ENCODE results near the gene ASTL. TPM values are rescaled to one million over a fixed set of nuclear protein-coding genes. Genes with fewer than 3 reads are reported as not detected.
A peak's percentile ranks its signal among the peaks of the same experiment; 100 is the strongest.

Gene ASTL
- total and polyA plus RNA-seq, 2 donors (not counting 3 experiments of a cell fraction or from before 2014, with no cell fraction given) = not detected

DNA sequence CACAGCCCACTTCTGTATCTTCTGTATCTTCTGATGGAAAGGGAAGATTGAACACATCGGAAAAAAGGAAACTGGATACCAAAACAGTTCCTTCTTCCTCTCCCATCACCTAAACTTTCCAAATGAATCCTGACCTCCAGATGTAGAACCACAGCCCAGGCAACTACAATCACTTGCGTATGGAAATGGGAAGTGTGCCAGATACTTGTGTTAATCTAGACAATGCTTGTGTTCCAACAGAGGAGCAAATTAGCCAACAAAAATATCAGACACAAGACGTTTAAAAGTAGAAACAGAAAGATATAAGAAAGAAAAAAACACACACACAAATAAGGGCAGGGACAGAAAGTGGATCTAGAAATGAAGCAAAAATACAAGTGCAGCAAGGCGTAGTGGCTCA lies 38.4 kb upstream of the ASTL start:
- intact Hi-C loops (cut with micrococcal nuclease) (no loop called here), dilution Hi-C loops (cut with MboI; ENCODE audit: extremely low pct_ligation_motif_present, low sequenced_read_pairs) (no loop called here)
- peak; percentile 24 for DNase-seq (ENCODE audit: low read depth, low spot score)
- no peaks in the 10 kb centered on the region for H3K4me1 ChIP-seq (ENCODE audit: control insufficient read depth, extremely low read depth, insufficient read depth, low read length)
- H3K27ac ChIP-seq (ENCODE audit: insufficient read depth, low read depth, low read length) = no peak overlapping the region
- CTCF ChIA-PET = interaction anchor here (3.0 to 3.4 kb wide), 2 partner anchors 37 to 184 kb away, joined by 54 to 208 read pairs; partner anchors contain the start of gene ASTL
- no peaks in the 10 kb centered on the region for H3K9me1 ChIP-seq (replicated peaks; ENCODE audit: control insufficient read depth, extremely low read depth, insufficient read depth, low read length)
- H3K4me2 ChIP-seq (ENCODE audit: insufficient read depth, low read length) = no peak overlapping the region
- H4K20me1 ChIP-seq (replicated peaks; ENCODE audit: control insufficient read depth, extremely low read depth, insufficient read depth, low read length) = no peaks in the 10 kb centered on the region
- H3K9ac ChIP-seq (replicated peaks; ENCODE audit: extremely low read depth, insufficient read depth, low read length) = no peak overlapping the region
- TF ChIP-seq FOS (IDR thresholded peaks at IDR 0.05; ENCODE audit: borderline replicate concordance, insufficient read depth, low read length) (no peak), MYC (IDR thresholded peaks at IDR 0.05; ENCODE audit: low read depth, low read length) (no peak), POLR2A (IDR thresholded peaks at IDR 0.05; ENCODE audit: low read depth, low read length) (no peak), GATA2 (IDR thresholded peaks at IDR 0.05; ENCODE audit: insufficient read depth, insufficient read length, low read depth, low read length) (no peak), EZH2 (IDR thresholded peaks at IDR 0.05; ENCODE audit: borderline replicate concordance, low read depth, low read length, severe bottlenecking) (no peak), POLR2AphosphoS5 (IDR thresholded peaks at IDR 0.05; ENCODE audit: insufficient read depth, low read depth, low read length) (no peak), JUN (IDR thresholded peaks at IDR 0.05; ENCODE audit: borderline replicate concordance, insufficient read depth, insufficient read length, low read depth) (no peak)
- TF ChIP-seq, protein P1, sequence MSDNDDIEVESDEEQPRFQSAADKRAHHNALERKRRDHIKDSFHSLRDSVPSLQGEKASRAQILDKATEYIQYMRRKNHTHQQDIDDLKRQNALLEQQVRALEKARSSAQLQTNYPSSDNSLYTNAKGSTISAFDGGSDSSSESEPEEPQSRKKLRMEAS (IDR thresholded peaks at IDR 0.05; ENCODE audit: insufficient read depth, insufficient read length) = no peak
- TF ChIP-seq, protein P2, sequence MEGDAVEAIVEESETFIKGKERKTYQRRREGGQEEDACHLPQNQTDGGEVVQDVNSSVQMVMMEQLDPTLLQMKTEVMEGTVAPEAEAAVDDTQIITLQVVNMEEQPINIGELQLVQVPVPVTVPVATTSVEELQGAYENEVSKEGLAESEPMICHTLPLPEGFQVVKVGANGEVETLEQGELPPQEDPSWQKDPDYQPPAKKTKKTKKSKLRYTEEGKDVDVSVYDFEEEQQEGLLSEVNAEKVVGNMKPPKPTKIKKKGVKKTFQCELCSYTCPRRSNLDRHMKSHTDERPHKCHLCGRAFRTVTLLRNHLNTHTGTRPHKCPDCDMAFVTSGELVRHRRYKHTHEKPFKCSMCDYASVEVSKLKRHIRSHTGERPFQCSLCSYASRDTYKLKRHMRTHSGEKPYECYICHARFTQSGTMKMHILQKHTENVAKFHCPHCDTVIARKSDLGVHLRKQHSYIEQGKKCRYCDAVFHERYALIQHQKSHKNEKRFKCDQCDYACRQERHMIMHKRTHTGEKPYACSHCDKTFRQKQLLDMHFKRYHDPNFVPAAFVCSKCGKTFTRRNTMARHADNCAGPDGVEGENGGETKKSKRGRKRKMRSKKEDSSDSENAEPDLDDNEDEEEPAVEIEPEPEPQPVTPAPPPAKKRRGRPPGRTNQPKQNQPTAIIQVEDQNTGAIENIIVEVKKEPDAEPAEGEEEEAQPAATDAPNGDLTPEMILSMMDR (IDR thresholded peaks at IDR 0.05; ENCODE audit: extremely low read depth in 1 of 2, insufficient read depth in 1 of 2, low read depth in 1 of 2, low read length in 2 of 2) = no peak
- no peaks in the 10 kb centered on the region for H3K27me3 ChIP-seq (ENCODE audit: control insufficient read depth in 2 of 2, insufficient read depth in 2 of 2, low read length in 2 of 2)
- no peak overlapping the region for H2AFZ ChIP-seq (ENCODE audit: low read depth, low read length)
- POLR2A ChIA-PET = no interaction called here
- no peak for FAIRE-seq
- no peak overlapping the region for H3K4me3 ChIP-seq (replicated peaks in 1 of 3; ENCODE audit: insufficient read depth in 1 of 3, low read depth in 1 of 3, low read length in 3 of 3)
- no peaks in the 10 kb centered on the region for H3K9me3 ChIP-seq (replicated peaks; ENCODE audit: control insufficient read depth, insufficient read depth, low read length)
- H3K36me3 ChIP-seq (ENCODE audit: control insufficient read depth in 2 of 2, extremely low read depth in 1 of 2, insufficient read depth in 2 of 2, low read length in 2 of 2) = no peaks in the 10 kb centered on the region
- H3K79me2 ChIP-seq (ENCODE audit: control insufficient read depth, insufficient read depth, low read length) = no peaks in the 10 kb centered on the region
- BruUV-seq (replicated peaks) = no TSS peak

All from endothelial cell of umbilical vein (primary cell).